ENCODE results near the gene DACT2. TPM values are rescaled to one million over a fixed set of nuclear protein-coding genes. Genes with fewer than 3 reads are reported as not detected.

DACT2 gene
- total and polyA plus RNA-seq, 7 donors: 0.01 to 0.17 TPM; not detected in 5

GRCh38 chr6:168274037-168274952, 45.3 kb downstream of the DACT2 start:
- 53 to 59% (median 57%) methylated on average over 21 to 22 of the region's 22 CpGs for WGBS, 3 donors
- intact Hi-C loops (cut with DNase I): no loop called here
- H3K36me3 ChIP-seq (ENCODE audit: insufficient read depth in 1 of 2, low read depth in 1 of 2): no peaks in the 10 kb centered on the region
- no peaks in the 10 kb centered on the region for H3K9me3 ChIP-seq
- H3K27me3 ChIP-seq (ENCODE audit: insufficient read depth in 3 of 3, low read length in 2 of 3): peaks cover 0 to 33% (median 11%) of the 10 kb centered on the region in 3 donors
- no peak overlapping the region for H3K27ac ChIP-seq
- ATAC-seq (no peak), DNase-seq (no peak)
- no peaks in the 10 kb centered on the region for H3K4me1 ChIP-seq
- no peak overlapping the region for H3K4me3 ChIP-seq
- TF ChIP-seq CTCF (IDR thresholded peaks at IDR 0.05): no peak

- no peak for TF ChIP-seq CTCF (IDR thresholded peaks at IDR 0.05)
- no peak overlapping the region for H3K27ac ChIP-seq
- no peaks in the 10 kb centered on the region for H3K9me3 ChIP-seq
- no peak overlapping the region for H3K4me3 ChIP-seq
- H3K4me1 ChIP-seq: no peaks in the 10 kb centered on the region
- DNase-seq (no peak), ATAC-seq (no peak)
- intact Hi-C loops (cut with DNase I): no loop called here
- WGBS, 3 donors: 31 to 51% (median 32%) methylated on average over 17 of the region's 17 CpGs
- peaks cover 0 to 33% (median 10%) of the 10 kb centered on the region in 3 donors for H3K27me3 ChIP-seq (ENCODE audit: insufficient read depth in 3 of 3, low read length in 2 of 3)
- no peaks in the 10 kb centered on the region for H3K36me3 ChIP-seq (ENCODE audit: insufficient read depth in 1 of 2, low read depth in 1 of 2)
Measured at GRCh38 chr6:168273441-168274036, 46.0 kb downstream of the DACT2 start.

GRCh38 chr6:168272415-168273325, 46.9 kb downstream of the DACT2 start:
- Histone ChIP-seq H3K9me3 (no peaks in the 10 kb centered on the region), H3K4me1 (no peaks in the 10 kb centered on the region), H3K27me3 (ENCODE audit: insufficient read depth in 3 of 3, low read length in 2 of 3) (peaks cover 0 to 26% (median 7%) of the 10 kb centered on the region in 3 donors), H3K36me3 (ENCODE audit: insufficient read depth in 1 of 2, low read depth in 1 of 2) (no peaks in the 10 kb centered on the region), H3K4me3 (no peak overlapping the region), H3K27ac (no peak overlapping the region)
- DNase-seq (no peak), ATAC-seq (no peak)
- intact Hi-C loops (cut with DNase I): no loop called here
- no peak for TF ChIP-seq CTCF (IDR thresholded peaks at IDR 0.05)
- 61 to 65% (median 63%) methylated on average over 17 of the region's 17 CpGs for WGBS, 3 donors

- Histone ChIP-seq H3K27ac (no peak overlapping the region), H3K9me3 (no peaks in the 10 kb centered on the region), H3K4me1 (no peaks in the 10 kb centered on the region), H3K4me3 (no peak overlapping the region), H3K27me3 (ENCODE audit: insufficient read depth in 3 of 3, low read length in 2 of 3) (peaks cover 0 to 20% (median 9%) of the 10 kb centered on the region in 3 donors), H3K36me3 (ENCODE audit: insufficient read depth in 1 of 2, low read depth in 1 of 2) (no peaks in the 10 kb centered on the region)
- DNase-seq: no peak
- no peak for TF ChIP-seq CTCF (IDR thresholded peaks at IDR 0.05)
- 91 to 92% (median 91%) methylated on average over 19 of the region's 19 CpGs for WGBS, 3 donors
- no peak for ATAC-seq
- intact Hi-C loops (cut with DNase I): no loop called here
Measured at GRCh38 chr6:168270274-168271172, 49.1 kb downstream of the DACT2 start.

All from psoas muscle (tissue), 8 donors.